ENCODE measurements around the gene DCTD.

Gene DCTD

DNA sequence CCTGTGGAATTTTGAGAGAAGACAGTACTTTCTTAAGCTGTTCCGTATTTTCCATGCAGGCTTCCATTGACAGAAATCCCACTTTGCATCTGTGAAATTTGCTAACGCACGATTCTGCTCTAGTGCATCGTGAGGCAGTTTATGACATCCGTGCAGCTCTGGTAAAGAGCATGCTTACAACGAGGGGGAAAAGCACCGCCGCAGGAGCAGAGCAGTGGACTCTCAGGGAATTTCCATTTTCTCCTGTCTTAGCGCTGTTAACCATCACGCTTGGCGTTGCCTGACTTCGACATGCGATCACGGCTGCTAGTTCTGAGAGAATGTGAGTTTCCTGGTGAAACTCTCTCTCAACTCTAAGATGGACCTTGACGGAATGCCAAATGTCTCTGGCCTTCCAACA lies 43.9 kb downstream of the DCTD start:
- no peaks in the 10 kb centered on the region for H3K27me3 ChIP-seq (ENCODE audit: insufficient read depth, low read length)

DNA sequence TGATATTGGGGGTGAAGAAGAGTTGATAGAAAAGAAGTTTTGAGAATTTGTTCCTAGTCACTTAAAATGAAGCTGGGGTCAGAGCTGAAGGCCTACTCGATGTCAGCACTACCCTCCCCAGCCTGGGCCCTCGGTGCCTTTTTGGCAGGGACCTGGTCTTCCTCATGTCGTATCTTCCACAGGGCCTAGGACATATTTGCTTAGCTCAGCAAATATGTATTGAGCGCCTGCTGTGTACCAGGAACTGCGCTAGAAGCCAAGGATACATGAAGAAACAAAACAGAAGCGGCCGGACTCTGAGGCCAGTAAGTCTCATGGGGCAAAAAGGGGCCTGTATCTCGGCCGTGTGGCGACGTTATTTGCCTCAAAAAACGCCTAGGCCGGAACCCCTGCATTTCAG lies 44.3 kb downstream of the DCTD start:
- H2AFZ ChIP-seq (ENCODE audit: low read length, unreplicated experiment) = no peak overlapping the region
- H3K27me3 ChIP-seq (ENCODE audit: insufficient read depth, low read length) = no peaks in the 10 kb centered on the region
- no peaks in the 10 kb centered on the region for H3K4me1 ChIP-seq (ENCODE audit: control insufficient read depth, insufficient read depth, low read length, unreplicated experiment)
- no peak overlapping the region for H3K4me3 ChIP-seq (ENCODE audit: low read depth, low read length)
- no peaks in the 10 kb centered on the region for H3K36me3 ChIP-seq (ENCODE audit: insufficient read depth, low read length)
- no peak overlapping the region for H3K27ac ChIP-seq (ENCODE audit: low read depth, low read length)
- H3K79me2 ChIP-seq (ENCODE audit: control insufficient read depth, insufficient read depth, low read length, unreplicated experiment) = no peaks in the 10 kb centered on the region

More for the DNA sequence above, 43.9 kb downstream of the DCTD start:
- Histone ChIP-seq H3K79me2 (ENCODE audit: control insufficient read depth, insufficient read depth, low read length, unreplicated experiment) (no peaks in the 10 kb centered on the region), H3K4me1 (ENCODE audit: control insufficient read depth, insufficient read depth, low read length, unreplicated experiment) (no peaks in the 10 kb centered on the region), H3K27ac (ENCODE audit: low read depth, low read length) (no peak overlapping the region), H3K4me3 (ENCODE audit: low read depth, low read length) (no peak overlapping the region), H2AFZ (ENCODE audit: low read length, unreplicated experiment) (no peak overlapping the region), H3K36me3 (ENCODE audit: insufficient read depth, low read length) (no peaks in the 10 kb centered on the region)

- Histone ChIP-seq H3K4me1 (ENCODE audit: control insufficient read depth, insufficient read depth, low read length, unreplicated experiment) (no peaks in the 10 kb centered on the region), H3K79me2 (ENCODE audit: control insufficient read depth, insufficient read depth, low read length, unreplicated experiment) (no peaks in the 10 kb centered on the region), H3K27ac (ENCODE audit: low read depth, low read length) (no peak overlapping the region), H2AFZ (ENCODE audit: low read length, unreplicated experiment) (no peak overlapping the region), H3K4me3 (ENCODE audit: low read depth, low read length) (no peak overlapping the region), H3K27me3 (ENCODE audit: insufficient read depth, low read length) (0 out of 2 replicates have a peak, but pooled peaks cover under 1% of the 10 kb centered on the region), H3K36me3 (ENCODE audit: insufficient read depth, low read length) (no peaks in the 10 kb centered on the region)
Observed at GRCh38 chr4:182871616-182872015, 45.6 kb downstream of the DCTD start.

GRCh38 chr4:182869697-182870096 lies 47.5 kb downstream of the DCTD start:
- Histone ChIP-seq H3K4me3 (ENCODE audit: low read depth, low read length) (no peak overlapping the region), H3K4me1 (ENCODE audit: control insufficient read depth, insufficient read depth, low read length, unreplicated experiment) (no peaks in the 10 kb centered on the region), H3K36me3 (ENCODE audit: insufficient read depth, low read length) (no peaks in the 10 kb centered on the region), H3K27ac (ENCODE audit: low read depth, low read length) (no peak overlapping the region), H3K79me2 (ENCODE audit: control insufficient read depth, insufficient read depth, low read length, unreplicated experiment) (no peaks in the 10 kb centered on the region), H2AFZ (ENCODE audit: low read length, unreplicated experiment) (no peak overlapping the region), H3K27me3 (ENCODE audit: insufficient read depth, low read length) (0 out of 2 replicates have a peak, but pooled peaks cover 7% of the 10 kb centered on the region)

- Histone ChIP-seq H3K27me3 (ENCODE audit: insufficient read depth, low read length) (0 out of 2 replicates have a peak, but pooled peaks cover 7% of the 10 kb centered on the region), H3K36me3 (ENCODE audit: insufficient read depth, low read length) (no peaks in the 10 kb centered on the region), H2AFZ (ENCODE audit: low read length, unreplicated experiment) (no peak overlapping the region), H3K79me2 (ENCODE audit: control insufficient read depth, insufficient read depth, low read length, unreplicated experiment) (no peaks in the 10 kb centered on the region), H3K4me3 (ENCODE audit: low read depth, low read length) (no peak overlapping the region), H3K4me1 (ENCODE audit: control insufficient read depth, insufficient read depth, low read length, unreplicated experiment) (no peaks in the 10 kb centered on the region), H3K27ac (ENCODE audit: low read depth, low read length) (no peak overlapping the region)
Observed at GRCh38 chr4:182866746-182867145, 50.4 kb downstream of the DCTD start.

DNA sequence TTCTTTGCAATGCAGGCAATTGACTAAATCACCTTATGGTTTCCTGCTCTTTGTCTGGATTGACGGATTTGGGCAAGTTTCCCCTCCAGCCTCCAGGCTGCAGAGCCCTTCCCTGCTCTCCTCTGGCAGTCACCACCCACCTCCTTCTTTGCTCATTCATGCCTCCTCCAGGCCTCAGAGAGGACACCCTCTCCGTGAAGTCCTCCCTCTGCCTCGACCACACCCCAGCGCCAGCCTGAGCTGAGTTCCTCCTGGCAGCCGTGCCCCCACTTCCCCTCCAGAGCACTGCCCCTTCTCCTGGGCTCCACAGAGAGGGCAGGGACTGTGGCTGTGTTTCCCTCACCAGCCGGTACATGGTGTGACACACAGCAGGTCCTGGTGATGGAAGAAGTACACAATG lies 53.7 kb downstream of the DCTD start:
- H3K27ac ChIP-seq (ENCODE audit: low read depth, low read length) = no peak overlapping the region
- H2AFZ ChIP-seq (ENCODE audit: low read length, unreplicated experiment) = no peak overlapping the region
- H3K4me1 ChIP-seq (ENCODE audit: control insufficient read depth, insufficient read depth, low read length, unreplicated experiment) = no peaks in the 10 kb centered on the region

GRCh38 chr4:182862921-182863320 lies 54.3 kb downstream of the DCTD start:
- Histone ChIP-seq H3K36me3 (ENCODE audit: insufficient read depth, low read length) (no peaks in the 10 kb centered on the region), H3K4me1 (ENCODE audit: control insufficient read depth, insufficient read depth, low read length, unreplicated experiment) (no peaks in the 10 kb centered on the region), H3K27ac (ENCODE audit: low read depth, low read length) (no peak overlapping the region), H3K4me3 (ENCODE audit: low read depth, low read length) (no peak overlapping the region), H3K27me3 (ENCODE audit: insufficient read depth, low read length) (0 out of 2 replicates have a peak, but pooled peaks cover 7% of the 10 kb centered on the region), H2AFZ (ENCODE audit: low read length, unreplicated experiment) (no peak overlapping the region), H3K79me2 (ENCODE audit: control insufficient read depth, insufficient read depth, low read length, unreplicated experiment) (no peaks in the 10 kb centered on the region)

More for the DNA sequence above, 53.7 kb downstream of the DCTD start:
- Histone ChIP-seq H3K36me3 (ENCODE audit: insufficient read depth, low read length) (no peaks in the 10 kb centered on the region), H3K79me2 (ENCODE audit: control insufficient read depth, insufficient read depth, low read length, unreplicated experiment) (no peaks in the 10 kb centered on the region), H3K27me3 (ENCODE audit: insufficient read depth, low read length) (0 out of 2 replicates have a peak, but pooled peaks cover 7% of the 10 kb centered on the region), H3K4me3 (ENCODE audit: low read depth, low read length) (no peak overlapping the region)

DNA sequence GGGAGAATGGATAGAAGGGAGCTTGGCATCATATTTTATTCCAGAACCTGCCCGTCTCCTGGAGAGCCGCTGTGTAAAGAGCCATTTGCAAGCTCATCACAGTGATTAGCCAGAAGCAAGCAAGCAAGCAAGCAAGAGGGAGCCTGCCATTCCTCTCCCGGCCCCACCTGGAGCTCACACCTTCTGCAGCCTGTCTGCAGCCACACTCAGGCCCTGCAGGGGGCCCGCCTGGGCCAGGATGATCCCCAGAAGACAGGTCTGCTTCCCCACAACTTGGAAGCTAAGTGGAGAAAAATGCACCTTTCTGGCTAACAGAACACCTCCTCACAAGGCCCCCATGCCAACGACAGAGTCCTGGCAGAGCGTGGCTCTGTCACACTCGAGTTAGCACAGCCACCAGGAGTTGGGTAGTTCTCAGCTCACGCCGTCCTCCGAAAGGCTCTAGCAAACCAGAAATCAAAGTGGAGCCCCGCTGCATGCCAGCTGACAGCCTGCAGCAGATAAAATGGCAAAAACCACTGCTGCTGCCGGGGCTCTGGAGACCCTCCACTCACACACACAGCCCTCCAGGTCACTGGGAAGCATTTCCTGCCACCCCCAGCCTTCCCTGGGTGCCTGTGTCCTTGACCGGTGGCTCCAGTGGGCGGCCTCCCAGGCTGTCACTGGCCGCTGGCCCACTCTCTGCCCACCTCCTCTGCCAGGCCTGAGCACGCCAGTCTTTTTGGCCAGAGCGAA lies 54.9 kb downstream of the DCTD start:
- H3K27me3 ChIP-seq (ENCODE audit: insufficient read depth, low read length) = 0 out of 2 replicates have a peak, but pooled peaks cover 7% of the 10 kb centered on the region
- H3K79me2 ChIP-seq (ENCODE audit: control insufficient read depth, insufficient read depth, low read length, unreplicated experiment) = no peaks in the 10 kb centered on the region
- no peaks in the 10 kb centered on the region for H3K36me3 ChIP-seq (ENCODE audit: insufficient read depth, low read length)
- no peak overlapping the region for H3K27ac ChIP-seq (ENCODE audit: low read depth, low read length)
- no peak overlapping the region for H2AFZ ChIP-seq (ENCODE audit: low read length, unreplicated experiment)
- H3K4me1 ChIP-seq (ENCODE audit: control insufficient read depth, insufficient read depth, low read length, unreplicated experiment) = no peaks in the 10 kb centered on the region
- no peak overlapping the region for H3K4me3 ChIP-seq (ENCODE audit: low read depth, low read length)

DNA sequence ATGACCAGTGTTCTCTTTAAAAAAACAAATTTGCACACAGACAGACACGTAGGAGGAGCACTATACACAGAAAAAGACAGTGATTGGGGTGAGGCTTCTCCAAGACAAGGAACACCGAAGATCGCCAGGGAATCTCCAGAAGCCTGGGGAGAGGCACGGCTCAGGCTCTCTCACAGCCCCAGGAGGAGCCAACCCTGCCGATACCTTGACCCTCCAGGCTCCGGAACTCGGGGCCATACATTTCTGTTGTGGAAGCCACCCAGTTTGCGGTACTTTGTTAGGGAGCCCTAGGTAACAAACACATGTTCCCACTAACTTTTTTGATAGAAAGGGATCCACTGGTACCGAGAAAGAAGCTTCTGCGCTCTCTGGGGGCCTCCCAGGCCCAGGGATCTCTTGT lies 55.8 kb downstream of the DCTD start:
- Histone ChIP-seq H3K4me1 (ENCODE audit: control insufficient read depth, insufficient read depth, low read length, unreplicated experiment) (no peaks in the 10 kb centered on the region), H3K27ac (ENCODE audit: low read depth, low read length) (no peak overlapping the region), H2AFZ (ENCODE audit: low read length, unreplicated experiment) (no peak overlapping the region), H3K36me3 (ENCODE audit: insufficient read depth, low read length) (no peaks in the 10 kb centered on the region), H3K4me3 (ENCODE audit: low read depth, low read length) (no peak overlapping the region), H3K27me3 (ENCODE audit: insufficient read depth, low read length) (0 out of 2 replicates have a peak, but pooled peaks cover 4% of the 10 kb centered on the region), H3K79me2 (ENCODE audit: control insufficient read depth, insufficient read depth, low read length, unreplicated experiment) (no peaks in the 10 kb centered on the region)

- Histone ChIP-seq H3K36me3 (ENCODE audit: insufficient read depth, low read length) (no peaks in the 10 kb centered on the region), H3K79me2 (ENCODE audit: control insufficient read depth, insufficient read depth, low read length, unreplicated experiment) (no peaks in the 10 kb centered on the region), H3K27me3 (ENCODE audit: insufficient read depth, low read length) (no peaks in the 10 kb centered on the region), H2AFZ (ENCODE audit: low read length, unreplicated experiment) (no peak overlapping the region), H3K4me1 (ENCODE audit: control insufficient read depth, insufficient read depth, low read length, unreplicated experiment) (no peaks in the 10 kb centered on the region), H3K4me3 (ENCODE audit: low read depth, low read length) (no peak overlapping the region), H3K27ac (ENCODE audit: low read depth, low read length) (no peak overlapping the region)
Observed at GRCh38 chr4:182859730-182860129, 57.5 kb downstream of the DCTD start.

GRCh38 chr4:182858711-182859110 lies 58.5 kb downstream of the DCTD start:
- H3K79me2 ChIP-seq (ENCODE audit: control insufficient read depth, insufficient read depth, low read length, unreplicated experiment) = no peaks in the 10 kb centered on the region
- no peaks in the 10 kb centered on the region for H3K36me3 ChIP-seq (ENCODE audit: insufficient read depth, low read length)
- no peak overlapping the region for H3K4me3 ChIP-seq (ENCODE audit: low read depth, low read length)
- H3K27ac ChIP-seq (ENCODE audit: low read depth, low read length) = no peak overlapping the region
- no peak overlapping the region for H2AFZ ChIP-seq (ENCODE audit: low read length, unreplicated experiment)
- no peaks in the 10 kb centered on the region for H3K4me1 ChIP-seq (ENCODE audit: control insufficient read depth, insufficient read depth, low read length, unreplicated experiment)
- peaks cover 2% of the 10 kb centered on the region for H3K27me3 ChIP-seq (ENCODE audit: insufficient read depth, low read length)
